Measurements from ENCODE around the gene LOX.

Gene LOX, protein sequence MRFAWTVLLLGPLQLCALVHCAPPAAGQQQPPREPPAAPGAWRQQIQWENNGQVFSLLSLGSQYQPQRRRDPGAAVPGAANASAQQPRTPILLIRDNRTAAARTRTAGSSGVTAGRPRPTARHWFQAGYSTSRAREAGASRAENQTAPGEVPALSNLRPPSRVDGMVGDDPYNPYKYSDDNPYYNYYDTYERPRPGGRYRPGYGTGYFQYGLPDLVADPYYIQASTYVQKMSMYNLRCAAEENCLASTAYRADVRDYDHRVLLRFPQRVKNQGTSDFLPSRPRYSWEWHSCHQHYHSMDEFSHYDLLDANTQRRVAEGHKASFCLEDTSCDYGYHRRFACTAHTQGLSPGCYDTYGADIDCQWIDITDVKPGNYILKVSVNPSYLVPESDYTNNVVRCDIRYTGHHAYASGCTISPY

DNA sequence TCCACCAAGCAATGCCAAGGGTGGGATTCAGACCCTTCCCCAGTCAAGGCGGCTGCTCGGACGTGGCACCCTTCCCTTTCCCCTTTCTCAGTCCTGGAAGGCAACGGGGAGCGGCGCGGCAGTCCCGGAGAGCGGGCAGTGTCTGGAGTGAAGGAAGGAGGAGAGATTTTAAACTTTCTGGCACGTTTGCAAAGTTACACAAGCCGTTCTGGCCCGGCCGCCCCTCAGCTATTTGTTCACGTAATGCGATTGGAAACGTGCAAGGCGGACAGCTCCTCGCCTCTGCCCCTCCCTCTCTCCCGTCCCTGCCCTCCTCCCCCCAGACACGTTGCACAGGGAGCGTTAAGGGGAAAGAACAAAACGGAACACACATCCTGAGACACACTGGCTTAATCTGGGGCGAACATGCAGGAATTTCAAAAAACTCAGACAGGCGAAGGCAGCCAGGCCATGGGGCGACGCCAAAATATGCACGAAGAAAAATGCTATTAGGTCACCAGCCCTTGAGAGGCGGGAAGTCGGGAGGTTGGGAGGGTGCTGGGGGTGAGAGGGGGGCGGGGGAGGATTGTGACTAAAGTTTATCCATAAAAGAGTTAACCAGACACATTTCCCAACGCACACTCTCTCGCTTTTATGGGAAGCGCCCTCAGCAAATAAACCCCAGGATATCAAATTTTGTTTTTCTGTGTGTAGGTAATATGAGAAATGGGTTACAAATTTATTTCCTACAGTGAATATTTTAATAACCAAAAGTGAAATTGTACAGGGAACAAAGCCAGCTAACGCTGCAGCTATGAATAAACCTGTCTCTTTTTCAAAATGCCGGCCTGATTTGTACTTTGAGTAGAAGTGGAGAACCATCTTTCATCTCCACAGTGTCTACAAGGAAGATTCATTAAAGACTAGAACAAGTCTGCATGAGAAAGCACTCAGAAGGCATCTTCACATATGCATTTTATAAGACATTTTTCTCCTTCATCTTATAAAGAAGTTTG lies at the start of gene LOX:
Gene LOX, minus strand, starts transcription at position 144 of the 995 bp plus-strand sequence. CDS start 274 bp downstream, outside the sequence.
- no peak for DNase-seq

DNA sequence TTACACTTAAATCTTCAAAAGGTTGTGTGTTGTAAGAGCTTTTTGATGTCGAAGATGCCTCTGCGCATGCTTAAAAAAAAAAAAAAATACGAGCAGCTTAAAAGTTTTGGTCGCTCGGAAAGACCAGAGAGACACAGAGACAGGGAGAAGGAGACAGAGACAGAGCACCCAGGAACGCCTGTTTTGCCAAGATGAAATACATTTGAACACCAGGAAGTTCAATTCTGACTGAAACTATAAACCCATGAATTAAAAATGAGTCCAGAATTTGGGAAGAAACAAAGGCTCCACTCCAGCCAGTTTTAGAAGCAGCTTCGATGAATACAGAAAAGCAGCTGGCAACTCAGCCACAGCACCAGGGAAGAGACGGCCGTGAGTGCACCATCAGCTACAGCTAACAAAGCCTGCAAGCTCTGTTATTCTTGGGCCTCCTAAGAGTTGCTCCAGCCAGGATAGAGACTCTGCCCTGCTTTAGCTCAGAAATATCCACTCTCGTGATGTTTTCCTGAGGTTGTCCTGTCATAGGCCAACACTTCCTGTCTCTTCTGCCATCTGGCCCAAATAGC lies 48.8 kb upstream of the LOX start:
- DNase-seq, result no peak

DNA sequence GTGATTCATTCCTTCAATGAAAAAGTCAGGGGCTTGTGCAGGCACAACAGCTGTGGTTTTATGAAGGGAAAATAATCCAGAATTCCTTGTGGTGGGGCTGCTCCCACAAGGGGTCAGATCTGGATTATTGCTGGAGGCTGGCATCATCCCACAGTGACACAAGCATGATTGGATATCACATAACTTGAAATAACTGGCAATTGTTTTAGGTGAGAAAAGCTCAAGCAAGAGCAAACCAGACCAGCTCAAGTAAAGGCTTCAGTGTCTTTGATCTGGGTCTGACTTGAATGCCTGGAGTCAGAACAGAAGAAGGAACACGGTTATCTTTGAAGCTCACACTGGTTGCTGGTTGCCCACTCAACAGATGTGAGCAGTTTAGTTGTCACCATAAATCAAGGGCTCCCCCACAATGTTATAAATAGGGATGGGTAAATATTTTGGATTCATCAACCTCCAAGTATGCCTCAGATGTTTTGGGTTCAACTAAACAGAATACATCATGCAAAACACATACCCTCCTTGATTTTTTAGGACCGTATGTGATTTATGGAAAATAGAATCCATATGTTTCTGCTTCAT lies 48.2 kb upstream of the LOX start:
- no peak for DNase-seq

DNA sequence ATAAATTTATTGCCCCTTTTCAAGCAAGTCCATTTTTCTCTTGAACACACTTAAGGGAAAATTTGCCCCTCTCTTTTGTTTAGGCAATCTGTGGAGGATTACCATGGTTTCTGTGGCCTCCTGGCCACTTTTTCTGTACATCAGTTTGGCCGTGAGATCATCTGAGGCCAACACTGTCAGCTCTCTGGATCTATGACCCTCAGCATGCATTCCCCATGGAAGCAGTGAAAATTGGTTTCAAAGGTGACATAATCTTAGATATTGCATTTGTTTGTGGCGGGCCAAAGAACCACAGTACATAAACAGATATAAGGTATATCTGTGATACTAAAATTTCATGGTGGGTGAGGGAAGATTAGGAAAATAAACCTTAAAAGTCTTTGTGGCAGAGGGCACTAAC lies 46.7 kb upstream of the LOX start:
- no peak for DNase-seq

DNA sequence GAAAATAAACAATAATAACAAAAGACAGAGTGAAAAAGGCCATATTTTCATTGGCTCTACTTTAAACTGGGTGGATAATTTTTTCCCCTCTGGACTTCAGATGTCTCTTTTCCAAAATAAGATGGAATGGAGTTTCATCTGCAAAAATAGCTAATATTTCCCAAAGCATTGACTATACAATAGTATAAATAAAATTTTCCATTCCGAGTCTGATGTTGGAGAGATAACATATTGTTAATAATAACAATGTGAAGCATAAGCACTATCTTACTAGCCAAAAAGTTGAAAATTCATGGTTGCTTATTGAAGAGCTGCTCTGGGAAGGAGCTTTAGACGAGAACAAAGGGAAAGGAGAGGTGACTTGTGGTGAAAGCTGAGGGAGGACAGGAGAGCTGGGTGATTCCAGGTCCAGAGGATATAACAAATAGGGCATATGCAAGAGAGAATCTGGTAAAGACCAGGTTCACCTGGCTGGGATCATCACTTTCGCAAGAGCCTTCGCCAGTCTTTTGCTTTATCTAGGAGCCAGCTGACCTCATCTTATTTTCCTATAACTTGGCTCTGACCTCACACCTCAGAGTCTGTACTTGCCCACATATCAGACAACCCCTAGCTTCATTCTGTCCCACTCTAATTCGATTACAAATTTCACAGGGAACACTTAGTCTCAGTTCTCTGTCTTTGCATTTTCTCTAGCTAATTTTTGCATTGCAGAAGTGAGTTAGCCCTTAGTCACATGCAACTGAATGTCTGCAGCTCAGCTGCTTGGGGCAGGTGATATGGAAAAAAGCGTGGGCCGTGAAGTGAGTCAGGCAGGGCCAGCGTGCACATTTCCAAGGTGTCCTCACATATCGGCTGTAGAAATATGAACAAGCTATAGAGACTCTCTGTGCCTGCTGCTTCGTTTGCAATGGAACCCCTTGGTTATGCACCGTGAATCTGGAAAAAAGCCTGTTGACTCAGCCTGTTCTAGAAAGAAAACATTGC lies 43.7 kb upstream of the LOX start:
- DNase-seq, result no peak

DNA sequence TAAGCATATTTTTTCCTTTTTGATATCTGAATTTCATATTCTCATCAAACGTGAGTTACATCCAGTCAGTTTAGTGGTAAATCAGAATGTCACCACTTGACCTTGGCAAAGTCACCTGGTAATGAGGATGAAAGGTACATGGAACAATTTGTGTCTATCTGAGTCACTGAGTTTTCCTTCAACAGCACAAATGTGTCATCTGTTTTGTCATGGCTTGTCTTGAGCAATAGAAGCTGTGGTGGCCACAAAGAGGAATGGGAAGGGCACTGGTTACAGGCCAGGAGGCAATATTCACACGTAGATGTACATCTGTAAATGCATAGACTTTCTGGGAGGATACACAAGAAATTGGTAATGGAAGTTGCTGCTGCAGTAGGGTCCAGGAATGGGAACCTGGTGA lies 42.9 kb upstream of the LOX start:
- no peak for DNase-seq

DNA sequence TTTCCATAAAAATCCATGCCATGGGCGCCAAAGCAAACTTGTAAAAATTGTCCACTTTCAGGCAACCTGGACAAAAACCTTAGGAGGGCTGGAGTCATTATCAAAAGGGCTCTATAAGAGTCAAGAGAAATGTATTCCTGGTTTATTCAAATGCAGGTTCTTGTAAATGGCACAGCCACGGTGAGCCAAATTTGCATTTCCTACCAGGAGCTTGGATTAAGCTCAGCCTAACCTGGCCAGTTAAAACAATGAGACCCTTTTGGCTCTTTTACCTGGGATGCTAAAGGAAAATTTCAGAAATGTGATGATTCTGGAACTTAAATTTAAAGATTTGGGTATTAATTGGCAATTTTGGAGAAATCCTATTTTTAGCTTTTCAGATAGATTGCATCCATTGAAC lies 42.4 kb upstream of the LOX start:
- DNase-seq, result no peak

DNA sequence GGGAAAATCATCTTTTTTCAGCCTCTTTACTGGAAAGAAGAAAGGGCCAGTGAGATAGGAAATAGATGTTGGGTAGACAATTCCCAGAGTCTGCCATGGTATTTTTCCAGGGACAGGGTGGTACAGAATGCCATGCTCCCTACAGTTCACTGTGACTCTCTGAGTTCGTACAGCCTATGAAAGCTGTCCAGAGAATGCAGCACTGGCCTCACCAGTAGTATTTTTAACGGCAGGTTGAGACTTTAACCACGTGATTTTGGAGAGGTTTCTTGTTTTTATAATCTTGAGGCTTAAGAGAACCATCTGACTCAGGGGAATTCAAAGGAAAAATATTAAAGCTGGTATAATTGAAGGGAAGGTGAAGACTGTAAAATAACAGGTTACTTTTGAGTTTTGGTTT lies 41.1 kb upstream of the LOX start:
- DNase-seq, result no peak

DNA sequence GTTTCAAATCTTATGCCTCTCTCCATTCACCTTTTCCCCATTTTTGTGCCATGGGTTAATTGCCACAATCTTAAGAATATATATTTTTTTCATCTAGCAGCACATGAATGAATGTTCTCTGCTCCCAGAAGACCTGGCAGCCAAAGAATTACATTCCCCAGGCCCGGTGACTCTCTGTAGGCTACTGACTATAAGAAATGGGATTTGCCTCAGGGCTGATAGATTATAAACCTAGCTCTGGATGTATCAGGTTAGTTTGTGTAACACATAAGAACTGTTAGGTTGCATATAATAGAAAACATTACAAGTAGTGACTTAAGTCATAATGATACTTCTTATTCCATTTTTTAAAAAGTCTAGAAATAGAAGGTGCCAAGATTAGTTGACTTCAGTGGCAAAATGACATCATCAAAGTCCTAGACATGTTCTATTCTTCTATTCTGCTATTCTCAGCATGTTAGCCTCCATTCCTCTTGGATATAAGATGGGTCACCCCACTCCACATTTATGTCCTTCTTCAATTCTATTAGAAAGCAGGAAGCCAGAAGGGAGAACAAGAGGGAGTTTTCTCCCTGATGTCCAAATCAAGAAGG lies 40.4 kb upstream of the LOX start:
- DNase-seq, result no peak

DNA sequence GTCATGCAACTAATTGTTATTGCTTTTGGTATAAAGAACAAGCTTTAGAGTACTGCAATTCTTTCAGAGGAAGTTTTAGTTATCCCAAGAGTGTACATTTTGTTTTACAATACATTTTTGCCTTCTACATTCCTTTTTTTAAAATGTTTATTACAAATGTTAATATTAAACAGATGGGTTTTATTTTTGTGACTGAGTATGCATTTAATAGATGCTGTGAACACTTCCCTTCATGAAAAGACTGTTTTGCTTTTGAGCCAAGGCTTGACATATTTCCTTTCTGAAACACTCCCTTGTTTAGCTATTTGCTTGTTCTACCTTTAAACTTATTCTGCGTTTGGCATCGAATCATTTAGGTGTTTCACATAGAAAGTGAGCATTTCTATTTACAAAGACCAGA lies 36.4 kb upstream of the LOX start:
- DNase-seq, result no peak

DNA sequence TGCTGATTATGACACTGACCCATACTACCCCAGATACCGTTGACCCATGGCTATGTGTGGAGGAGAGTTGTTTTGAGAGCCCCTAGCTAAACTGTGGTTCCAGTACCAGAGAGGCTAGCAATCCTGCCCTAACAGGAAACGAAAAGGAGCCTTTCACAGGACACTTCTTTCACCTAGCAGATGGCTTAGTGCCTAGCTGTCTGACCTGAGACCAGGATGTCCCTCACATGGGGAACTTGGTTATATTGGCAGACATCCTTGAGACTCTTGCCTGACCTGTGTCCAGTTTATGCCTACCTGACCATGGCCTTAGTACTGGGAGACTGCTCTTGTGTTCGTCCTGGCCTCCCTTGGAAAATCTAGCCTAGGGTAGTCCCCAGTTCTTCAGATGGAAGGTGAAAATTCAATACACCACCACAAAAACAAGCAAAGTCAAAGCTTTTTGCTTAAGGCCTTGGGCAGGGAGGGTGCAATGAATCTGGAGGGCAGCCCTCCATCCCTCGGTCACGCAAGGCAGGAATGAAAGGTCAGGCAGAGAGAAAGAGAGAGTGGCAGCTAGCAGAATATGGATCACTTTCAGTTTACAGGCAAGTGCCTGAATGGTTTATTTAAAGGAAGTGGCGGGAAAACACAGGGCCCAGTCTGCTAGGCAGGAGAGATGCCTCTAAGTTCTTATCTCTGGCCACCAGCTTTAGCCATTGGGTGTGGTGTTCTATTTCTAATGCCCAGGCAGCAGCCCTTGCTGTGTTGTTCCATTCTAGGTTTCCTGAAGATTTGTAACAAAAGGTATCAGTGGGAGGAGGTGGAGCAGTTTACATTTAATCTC lies 34.9 kb upstream of the LOX start:
- no peak for DNase-seq

DNA sequence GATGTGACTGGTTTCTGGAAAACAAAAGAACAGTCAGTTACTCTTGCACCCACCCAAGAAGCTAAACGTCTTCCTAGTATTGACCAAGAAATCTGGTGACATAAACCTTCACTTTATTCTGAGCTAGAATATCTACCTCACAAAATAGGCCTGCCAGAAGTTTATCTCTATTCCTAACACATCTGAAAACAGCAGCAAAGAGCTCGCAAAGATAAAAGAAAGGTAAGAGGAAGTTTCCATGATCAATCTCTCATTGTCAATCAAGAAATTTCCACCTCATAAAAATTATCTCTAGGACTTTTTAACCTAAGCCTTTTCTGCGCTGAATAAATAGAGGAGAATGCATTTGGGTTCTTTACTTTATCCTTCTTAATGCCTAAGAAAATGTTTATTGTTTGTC lies 34.0 kb upstream of the LOX start:
- DNase-seq, result no peak

DNA sequence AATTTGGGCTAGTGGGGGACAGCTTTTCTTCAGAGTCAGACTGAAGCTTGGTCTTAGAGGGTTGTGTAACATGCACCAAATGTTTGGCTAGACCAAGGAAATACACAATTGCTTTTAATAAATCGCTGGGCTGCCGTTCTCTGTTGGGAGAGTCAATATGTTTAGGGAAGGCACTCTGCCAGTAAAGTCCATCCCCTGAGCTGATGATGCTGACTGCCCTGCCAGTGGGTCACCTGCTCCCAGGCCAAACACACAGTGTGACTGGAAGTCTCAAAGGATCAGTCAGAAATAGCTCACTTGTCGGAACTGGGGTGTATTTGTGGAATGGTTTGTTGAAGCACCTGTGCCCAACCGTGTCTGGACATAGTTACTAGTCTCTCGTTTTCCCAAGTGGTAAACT lies 33.4 kb upstream of the LOX start:
- DNase-seq, result no peak

DNA sequence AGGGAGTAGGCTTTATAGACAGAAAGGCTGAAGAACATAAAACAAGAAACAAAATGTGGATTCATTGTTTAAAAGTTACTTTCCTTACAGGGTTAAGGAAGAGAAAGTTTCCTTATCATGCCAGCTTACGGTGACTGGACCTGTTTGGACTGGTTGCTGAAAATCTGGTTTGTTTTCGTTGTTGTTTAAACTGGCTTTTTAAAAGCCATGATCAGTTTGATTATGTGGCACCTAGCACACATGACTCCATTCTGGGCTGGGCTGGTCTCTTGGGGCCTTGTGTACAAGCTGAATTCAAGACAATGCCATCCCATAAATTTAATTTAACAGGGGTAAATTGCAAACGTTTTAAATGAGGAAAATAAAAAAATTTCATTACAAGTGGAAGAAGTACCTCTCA lies 32.9 kb upstream of the LOX start:
- DNase-seq, result no peak

DNA sequence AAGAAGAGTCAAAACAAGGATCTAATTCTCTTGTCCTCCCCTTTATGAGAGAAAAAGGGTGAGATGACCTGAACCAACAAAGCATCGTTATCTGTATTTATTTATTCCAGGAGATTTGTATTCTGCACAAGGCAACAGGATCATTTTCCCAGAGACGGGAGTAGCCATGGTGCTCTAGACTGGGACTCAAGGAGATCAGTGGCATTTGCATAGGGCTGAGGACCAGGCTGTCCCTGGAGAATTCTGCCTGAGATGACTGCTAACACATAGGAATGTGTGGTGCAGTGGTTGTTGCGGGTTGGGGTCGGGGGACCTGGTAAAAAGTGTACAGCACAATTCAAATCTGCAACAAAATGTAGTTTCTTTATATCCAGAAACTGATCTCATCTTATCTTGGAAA lies 29.0 kb upstream of the LOX start:
- no peak for DNase-seq

DNA sequence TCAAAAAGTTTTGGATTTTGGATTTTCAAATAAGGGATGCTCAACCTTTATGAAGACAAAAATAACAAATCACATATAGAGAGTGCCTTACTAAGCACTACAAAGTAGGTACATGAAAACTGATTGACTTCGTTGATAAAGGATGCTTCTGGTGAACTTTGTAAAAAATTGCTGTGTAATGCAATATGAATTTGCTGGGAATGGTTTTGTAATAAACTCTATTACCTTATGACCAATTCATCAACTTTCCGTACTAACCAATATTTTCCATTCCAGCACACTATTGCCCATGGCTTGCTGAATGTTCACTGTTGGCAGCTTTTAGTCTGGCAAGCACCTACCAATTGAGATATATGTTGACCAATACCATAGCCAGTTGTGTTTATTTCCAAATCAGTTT lies 27.9 kb upstream of the LOX start:
- no peak for DNase-seq

DNA sequence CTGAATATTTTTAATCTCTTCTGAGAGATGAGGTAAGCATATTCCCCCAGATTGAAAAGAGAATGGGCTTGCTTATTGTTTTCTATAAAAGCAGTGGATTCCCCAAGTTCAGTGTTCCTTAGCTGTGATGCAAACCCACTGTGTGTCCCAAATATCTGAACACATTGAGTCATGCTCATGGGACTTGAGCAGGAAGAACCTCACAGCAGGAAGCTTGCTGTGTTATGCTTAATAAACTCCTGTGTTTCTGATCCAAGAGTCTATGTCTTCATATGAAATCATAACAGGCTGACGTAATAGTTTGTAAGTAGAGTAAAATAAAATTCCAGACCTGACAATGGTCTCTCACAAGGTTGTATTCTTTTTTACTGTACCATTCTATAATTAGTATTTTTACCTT lies 24.8 kb upstream of the LOX start:
- DNase-seq, result no peak

DNA sequence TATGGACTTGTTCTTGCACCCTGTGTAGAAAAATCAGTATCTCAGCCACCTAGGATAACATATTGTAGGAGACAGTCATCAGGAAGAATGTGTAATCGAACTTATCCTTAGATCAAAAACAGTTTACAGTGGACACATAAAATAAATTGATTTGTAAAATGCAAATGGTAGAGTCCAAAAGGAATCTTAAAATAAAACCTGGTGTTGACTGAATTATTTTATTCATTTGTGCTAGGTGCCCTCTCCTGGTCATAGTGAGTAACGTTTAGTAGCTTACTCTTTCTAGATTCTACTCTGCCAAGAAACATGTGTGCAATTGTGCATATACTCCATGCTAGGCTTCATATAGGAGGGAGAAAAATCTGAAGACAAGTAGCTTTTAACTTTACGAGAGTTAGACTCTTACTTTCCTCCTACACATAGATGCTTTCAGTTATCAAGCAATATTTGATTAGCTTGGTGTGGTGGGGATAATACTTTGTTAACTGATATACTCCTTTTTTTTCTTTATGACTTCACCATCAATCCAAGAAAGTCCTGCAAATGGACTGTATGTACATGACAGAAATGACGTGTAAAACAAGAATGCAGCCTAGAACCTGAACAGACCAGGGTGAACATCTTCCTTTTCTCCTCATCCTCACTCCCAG lies 23.7 kb upstream of the LOX start:
- no peak for DNase-seq

DNA sequence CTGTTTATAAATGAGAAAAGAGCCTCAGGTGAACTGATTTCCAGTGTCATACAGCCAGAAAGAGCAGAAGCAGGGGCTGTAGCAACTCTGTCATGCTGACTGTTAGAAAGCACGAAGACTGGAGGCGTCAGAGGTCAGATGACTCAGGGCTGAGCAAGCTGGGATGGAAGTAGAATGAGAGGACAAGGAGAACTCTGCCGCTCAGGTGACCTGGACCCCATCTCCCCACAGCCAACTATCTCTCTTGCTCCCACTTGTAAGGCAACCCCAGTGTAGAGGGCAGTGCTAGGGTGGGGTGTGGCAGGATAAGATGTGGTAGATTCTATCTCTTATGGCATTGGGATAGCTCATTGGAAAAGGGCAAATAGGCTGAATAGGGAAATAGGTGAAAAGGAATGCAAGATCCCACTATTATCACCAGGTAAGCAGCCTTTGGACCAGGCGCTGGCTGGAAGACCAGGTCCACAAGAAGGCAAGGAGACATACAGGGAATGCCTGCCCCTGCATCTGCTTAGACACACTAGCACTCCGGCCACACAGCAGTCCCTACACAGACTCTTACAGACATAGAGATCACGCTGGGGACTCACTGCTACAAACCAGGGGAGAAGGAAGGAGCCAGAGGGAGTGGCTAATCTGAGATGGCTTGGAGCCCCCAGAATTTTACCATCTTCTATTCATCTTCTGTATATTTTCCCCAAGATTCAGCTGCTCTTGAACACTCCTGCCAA lies 21.2 kb upstream of the LOX start:
- no peak for DNase-seq
